GM19452 (cell line): ENCODE measurements around the gene OPCML.

Experiments used
- ATAC-seq: cut with Tn5 transposase; IDR thresholded peaks from one replicate; pipeline ENCODE4 v1.9.1; 2021; ENCODE audit not compliant: unreplicated experiment

Gene OPCML

GRCh38 chr11:133503776-133504175 is 28.5 kb downstream of the OPCML start:
- ATAC-seq = no peak

- no peak for ATAC-seq
Observed at GRCh38 chr11:133503236-133503635, 29.1 kb downstream of the OPCML start.

GRCh38 chr11:133501643-133502539 is 30.4 kb downstream of the OPCML start:
- no peak for ATAC-seq

- ATAC-seq = no peak
Observed at GRCh38 chr11:133500936-133501335, 31.4 kb downstream of the OPCML start.

- ATAC-seq = no peak
Observed at GRCh38 chr11:133500435-133500834, 31.9 kb downstream of the OPCML start.

- no peak for ATAC-seq
Observed at GRCh38 chr11:133498969-133499368, 33.3 kb downstream of the OPCML start.

- no peak for ATAC-seq
Observed at GRCh38 chr11:133497477-133498140, 34.7 kb downstream of the OPCML start.

- ATAC-seq = no peak
Observed at GRCh38 chr11:133492895-133493294, 39.4 kb downstream of the OPCML start.

- no peak for ATAC-seq
Observed at GRCh38 chr11:133491680-133492383, 40.5 kb downstream of the OPCML start.

GRCh38 chr11:133480722-133481121 is 51.6 kb downstream of the OPCML start:
- no peak for ATAC-seq

GRCh38 chr11:133479209-133479608 is 53.1 kb downstream of the OPCML start:
- no peak for ATAC-seq

GRCh38 chr11:133477251-133477625 is 55.1 kb downstream of the OPCML start:
- ATAC-seq = no peak

- ATAC-seq = no peak
Observed at GRCh38 chr11:133476570-133477250, 55.6 kb downstream of the OPCML start.

- ATAC-seq = no peak
Observed at GRCh38 chr11:133474461-133474860, 57.8 kb downstream of the OPCML start.

GRCh38 chr11:133467686-133468085 is 64.6 kb downstream of the OPCML start:
- no peak for ATAC-seq

GRCh38 chr11:133443206-133443747 is 89.0 kb downstream of the OPCML start:
- ATAC-seq = no peak

GRCh38 chr11:133441964-133442660 is 90.2 kb downstream of the OPCML start:
- ATAC-seq = no peak

- no peak for ATAC-seq
Observed at GRCh38 chr11:133425992-133426391, 106.3 kb downstream of the OPCML start.

GRCh38 chr11:133425245-133425644 is 107.1 kb downstream of the OPCML start:
- ATAC-seq = no peak

GRCh38 chr11:133418218-133418617 is 114.1 kb downstream of the OPCML start:
- no peak for ATAC-seq
